ENCODE results near the gene RBMS1. TPM values are rescaled to one million over a fixed set of nuclear protein-coding genes. Genes with fewer than 3 reads are reported as not detected.

Gene RBMS1
- total RNA-seq, 1 experiment from 2014 or later = 65.4 TPM

GRCh38 chr2:160427629-160428404, 65.8 kb downstream of the RBMS1 start:
- no TSS peak for BruUV-seq (replicated peaks)
- Mint-ChIP-seq H3K36me3 (ENCODE audit: insufficient read depth, unreplicated experiment) (no peaks in the 10 kb centered on the region), H3K4me3 (ENCODE audit: unreplicated experiment) (peak overlapping the region; percentile 59), H3K9me3 (ENCODE audit: unreplicated experiment) (no peaks in the 10 kb centered on the region), H3K27ac (ENCODE audit: low read depth, unreplicated experiment) (peak overlapping the region; percentile 93), H3K27me3 (ENCODE audit: insufficient read depth, unreplicated experiment) (no peaks in the 10 kb centered on the region), H3K4me1 (ENCODE audit: insufficient read depth, unreplicated experiment) (peaks cover 24% of the 10 kb centered on the region)
- no peak for TF ChIP-seq CTCF (IDR thresholded peaks at IDR 0.05; ENCODE audit: unreplicated experiment)
- ChIA-PET CTCF (interaction anchor here (0.6 to 6.7 kb wide), 15 partner anchors 14 to 636 kb away, joined by 3 to 46 read pairs (median 4); no protein-coding TSS in a partner anchor), POLR2A (interaction anchor here (0.6 to 4.0 kb wide), 11 partner anchors 8 to 567 kb away, joined by 3 to 38 read pairs (median 4); no protein-coding TSS in a partner anchor)
- peak; percentile 78 for DNase-seq (ENCODE audit: unreplicated experiment)
- intact Hi-C loops (cut with micrococcal nuclease) = loop anchor here (2.0 to 5.0 kb wide), 3 partner anchors 75 to 544 kb away; no protein-coding TSS in a partner anchor

- ChIA-PET POLR2A (interaction anchor here (0.6 to 4.0 kb wide), 4 partner anchors 21 to 229 kb away, joined by 3 to 38 read pairs (median 3); no protein-coding TSS in a partner anchor), CTCF (interaction anchor here (0.7 to 6.7 kb wide), 5 partner anchors 19 to 544 kb away, joined by 3 to 46 read pairs (median 5); no protein-coding TSS in a partner anchor)
- H3K27ac Mint-ChIP-seq (ENCODE audit: low read depth, unreplicated experiment) = no peak overlapping the region
- no peak for TF ChIP-seq CTCF (IDR thresholded peaks at IDR 0.05; ENCODE audit: unreplicated experiment)
- peaks cover 12% of the 10 kb centered on the region for H3K4me1 Mint-ChIP-seq (ENCODE audit: insufficient read depth, unreplicated experiment)
- H3K4me3 Mint-ChIP-seq (ENCODE audit: unreplicated experiment) = no peak overlapping the region
- no peaks in the 10 kb centered on the region for H3K27me3 Mint-ChIP-seq (ENCODE audit: insufficient read depth, unreplicated experiment)
- intact Hi-C loops (cut with micrococcal nuclease) = loop anchor here (5.0 kb wide), 2 partner anchors 241 to 546 kb away; no protein-coding TSS in a partner anchor
- DNase-seq (ENCODE audit: unreplicated experiment) = no peak
- no TSS peak for BruUV-seq (replicated peaks)
- H3K9me3 Mint-ChIP-seq (ENCODE audit: unreplicated experiment) = no peaks in the 10 kb centered on the region
- H3K36me3 Mint-ChIP-seq (ENCODE audit: insufficient read depth, unreplicated experiment) = no peaks in the 10 kb centered on the region
These were observed 67.0 kb downstream of the RBMS1 start for GRCh38 chr2:160426604-160427003.

- no peak overlapping the region for H3K4me3 Mint-ChIP-seq (ENCODE audit: unreplicated experiment)
These were observed 68.0 kb downstream of the RBMS1 start for GRCh38 chr2:160425434-160426151.

More at GRCh38 chr2:160425434-160426151, 68.0 kb downstream of the RBMS1 start:
- peak overlapping the region; percentile 40 for H3K27ac Mint-ChIP-seq (ENCODE audit: low read depth, unreplicated experiment)
- H3K9me3 Mint-ChIP-seq (ENCODE audit: unreplicated experiment) = no peaks in the 10 kb centered on the region
- no peaks in the 10 kb centered on the region for H3K36me3 Mint-ChIP-seq (ENCODE audit: insufficient read depth, unreplicated experiment)
- no peak for DNase-seq (ENCODE audit: unreplicated experiment)
- CTCF ChIA-PET = no interaction called here
- no TSS peak for BruUV-seq (replicated peaks)
- H3K27me3 Mint-ChIP-seq (ENCODE audit: insufficient read depth, unreplicated experiment) = no peaks in the 10 kb centered on the region
- H3K4me1 Mint-ChIP-seq (ENCODE audit: insufficient read depth, unreplicated experiment) = peaks cover 8% of the 10 kb centered on the region
- no peak for TF ChIP-seq CTCF (IDR thresholded peaks at IDR 0.05; ENCODE audit: unreplicated experiment)
- intact Hi-C loops (cut with micrococcal nuclease) = loop anchor here (5.0 kb wide), 2 partner anchors 242 to 547 kb away; no protein-coding TSS in a partner anchor
- POLR2A ChIA-PET = interaction anchor here (0.7 kb wide), 1 partner anchor 569 kb away, joined by 3 read pairs; no protein-coding TSS in a partner anchor
